Fibroblast of lung (primary cell): ENCODE measurements around the gene COPG1. TPM values are rescaled to one million over a fixed set of nuclear protein-coding genes. Genes with fewer than 3 reads are reported as not detected.
A peak's percentile ranks its signal among the peaks of the same experiment; 100 is the strongest.

Experiments used
- DNase-seq, 2 donors: peaks; one replicate each; pipeline versions ENCODE4 v3.0.0 to v3.0.0-alpha.2; 2010; ENCODE audit warnings: low read depth in 2 of 2
- H2AFZ ChIP-seq: 2 replicates; pipeline ENCODE4 v1.5.1; 2012; ENCODE audit warnings: low read length, control low read depth, inconsistent platforms
- H3K27ac ChIP-seq: 2 replicates; pipeline ENCODE4 v1.5.1; 2011; ENCODE audit warnings: low read length, control low read depth; ENCODE audit not compliant: insufficient read depth
- H3K27me3 ChIP-seq: 2 replicates; pipeline ENCODE4 v1.5.1; 2011; ENCODE audit warnings: mild to moderate bottlenecking, low read length; ENCODE audit not compliant: control insufficient read depth, insufficient read depth
- H3K36me3 ChIP-seq: 2 replicates; pipeline ENCODE4 v1.5.1; 2011; ENCODE audit warnings: low read length; ENCODE audit not compliant: control insufficient read depth, insufficient read depth
- H3K4me1 ChIP-seq: 2 replicates; pipeline ENCODE4 v1.5.1; 2011; ENCODE audit warnings: low read length; ENCODE audit not compliant: control insufficient read depth, insufficient read depth; ENCODE audit errors: extremely low read depth
- H3K4me2 ChIP-seq: 2 replicates; pipeline ENCODE4 v1.5.1; 2011; ENCODE audit warnings: low read length, control low read depth; ENCODE audit not compliant: insufficient read depth; ENCODE audit errors: extremely low read depth
- H3K4me3 ChIP-seq, 4 experiments: fragments of 200-600 bp in 1 of 4; sonication (generic) in 1 of 4; replicated peaks in 1 of 4; 2 replicates each; pipeline ENCODE4 v1.5.1; 2011 to 2016; ENCODE audit warnings: low read length in 4 of 4, low read depth in 3 of 4, mild to moderate bottlenecking in 3 of 4, control low read depth in 2 of 4, inconsistent platforms in 1 of 4, mixed read lengths in 1 of 4; ENCODE audit not compliant: insufficient read depth in 1 of 4; ENCODE audit errors: control extremely low read depth in 1 of 4
- H3K79me2 ChIP-seq: 2 replicates; pipeline ENCODE4 v1.5.1; 2012; ENCODE audit warnings: mild to moderate bottlenecking, low read length, inconsistent platforms; ENCODE audit not compliant: control insufficient read depth, insufficient read depth
- H3K9ac ChIP-seq: 2 replicates; pipeline ENCODE4 v1.5.1; 2011; ENCODE audit warnings: mild to moderate bottlenecking, low read length, control low read depth; ENCODE audit not compliant: insufficient read depth
- H3K9me3 ChIP-seq: 2 replicates; pipeline ENCODE4 v1.5.1; 2012; ENCODE audit warnings: low read depth, low read length; ENCODE audit not compliant: control insufficient read depth, insufficient read depth
- H4K20me1 ChIP-seq: 2 replicates; pipeline ENCODE4 v1.5.1; 2011; ENCODE audit warnings: low read length; ENCODE audit not compliant: control insufficient read depth, insufficient read depth; ENCODE audit errors: extremely low read depth
- EZH2 ChIP-seq: IDR thresholded peaks from 2 replicates; pipeline ENCODE4 v1.5.1; 2012; ENCODE audit warnings: low read length, control low read depth, mild to moderate bottlenecking; ENCODE audit errors: missing control alignments
- polyA minus RNA-seq: library from RNA; depleted of rRNA, polyadenylated mRNA; stranded (reverse); fragments of >200 nt; gene quantifications from 2 replicates; pipeline ENCODE4 v1.2.3, GENCODE V29; 2011; ENCODE audit warnings: low replicate concordance
- polyA plus RNA-seq, 2 donors: library from polyadenylated mRNA; depleted of rRNA in 1 of 2; stranded (reverse) in 1 of 2; unstranded in 1 of 2; fragments of >200 nt; gene quantifications; 2 replicates each; pipeline ENCODE4 v1.2.1, GENCODE V29; 2011 to 2012; ENCODE audit warnings: missing spikeins in 1 of 2
- total RNA-seq: library from RNA; depleted of rRNA; stranded (reverse); fragments of >200 nt; gene quantifications from 2 replicates; pipeline ENCODE4 v1.2.1, GENCODE V29; 2014
- TF ChIP-seq, protein P1 (sequence below), 2 donors: IDR thresholded peaks in 1 of 2; conservative IDR thresholded peaks in 1 of 2; 1 replicate in 1 of 2; 2 replicates in 1 of 2; pipeline ENCODE4 v1.5.1; 2011 to 2012; ENCODE audit warnings: low read length in 2 of 2, control low read depth in 1 of 2, inconsistent platforms in 1 of 2, low read depth in 1 of 2, mild to moderate bottlenecking in 1 of 2

The COPG1 gene, protein sequence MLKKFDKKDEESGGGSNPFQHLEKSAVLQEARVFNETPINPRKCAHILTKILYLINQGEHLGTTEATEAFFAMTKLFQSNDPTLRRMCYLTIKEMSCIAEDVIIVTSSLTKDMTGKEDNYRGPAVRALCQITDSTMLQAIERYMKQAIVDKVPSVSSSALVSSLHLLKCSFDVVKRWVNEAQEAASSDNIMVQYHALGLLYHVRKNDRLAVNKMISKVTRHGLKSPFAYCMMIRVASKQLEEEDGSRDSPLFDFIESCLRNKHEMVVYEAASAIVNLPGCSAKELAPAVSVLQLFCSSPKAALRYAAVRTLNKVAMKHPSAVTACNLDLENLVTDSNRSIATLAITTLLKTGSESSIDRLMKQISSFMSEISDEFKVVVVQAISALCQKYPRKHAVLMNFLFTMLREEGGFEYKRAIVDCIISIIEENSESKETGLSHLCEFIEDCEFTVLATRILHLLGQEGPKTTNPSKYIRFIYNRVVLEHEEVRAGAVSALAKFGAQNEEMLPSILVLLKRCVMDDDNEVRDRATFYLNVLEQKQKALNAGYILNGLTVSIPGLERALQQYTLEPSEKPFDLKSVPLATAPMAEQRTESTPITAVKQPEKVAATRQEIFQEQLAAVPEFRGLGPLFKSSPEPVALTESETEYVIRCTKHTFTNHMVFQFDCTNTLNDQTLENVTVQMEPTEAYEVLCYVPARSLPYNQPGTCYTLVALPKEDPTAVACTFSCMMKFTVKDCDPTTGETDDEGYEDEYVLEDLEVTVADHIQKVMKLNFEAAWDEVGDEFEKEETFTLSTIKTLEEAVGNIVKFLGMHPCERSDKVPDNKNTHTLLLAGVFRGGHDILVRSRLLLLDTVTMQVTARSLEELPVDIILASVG
- total RNA-seq (240 and 306 TPM in 2 replicates), polyA plus RNA-seq (237 and 257 TPM in 2 replicates), polyA minus RNA-seq (454 and 582 TPM in 2 replicates)
- 257 and 260 TPM in 2 replicates for polyA plus RNA-seq (2012)

DNA sequence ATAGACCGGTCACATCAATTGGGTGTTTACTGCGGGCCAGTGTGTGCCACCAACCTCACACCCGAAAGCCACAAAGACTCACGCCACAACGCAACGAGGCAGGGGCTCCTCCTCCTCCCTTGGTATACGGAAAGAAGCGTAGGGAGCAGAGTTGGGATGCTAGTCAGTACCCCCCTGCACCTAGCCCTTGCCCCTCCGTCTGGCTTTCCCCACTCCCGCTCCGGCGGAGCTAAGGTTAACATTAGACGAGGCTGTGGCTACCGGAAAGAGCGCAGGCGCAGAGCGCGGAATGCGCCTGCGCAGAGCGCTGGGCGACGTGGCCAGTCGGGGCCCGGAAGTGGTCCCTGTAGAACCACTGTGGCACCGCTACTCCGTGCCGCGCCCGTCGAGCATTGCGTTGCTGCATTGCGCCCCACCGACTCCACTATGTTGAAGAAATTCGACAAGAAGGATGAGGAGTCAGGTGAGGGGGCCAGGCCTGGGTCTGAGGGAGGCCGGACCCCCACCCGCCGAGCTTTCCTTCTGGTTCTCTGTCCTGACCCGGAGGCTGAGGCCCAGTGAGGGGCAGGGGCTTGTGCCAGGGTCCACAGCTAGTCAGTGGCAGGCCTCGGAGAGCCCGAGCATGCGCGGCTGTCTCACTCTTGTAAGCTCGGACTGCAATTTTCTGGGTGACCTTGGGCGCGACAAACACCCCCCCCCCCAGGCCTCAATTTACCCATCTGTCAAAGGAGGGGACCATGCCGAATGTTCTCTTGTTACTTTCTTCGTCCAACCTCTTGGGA lies at the start of gene COPG1:
Gene COPG1 (plus strand): TSS at position 323 of the 782 bp plus-strand sequence. CDS start 104 bp downstream, at position 427.
- peak within 1 kb of the TSS; percentile 100 for H3K4me2 ChIP-seq
- H3K27ac ChIP-seq = peak within 1 kb of the TSS; percentile 97
- H4K20me1 ChIP-seq = no peaks in the 10 kb centered on the region
- no peak for TF ChIP-seq EZH2
- H3K9me3 ChIP-seq = no peaks in the 10 kb centered on the region
- peak within 1 kb of the TSS; percentile 97 for H2AFZ ChIP-seq
- peak within 1 kb of the TSS; percentile 98 for H3K9ac ChIP-seq
- H3K4me1 ChIP-seq = peaks cover 19% of the 10 kb centered on the region
- peak within 1 kb of the TSS; percentile 71 to 99 (median 84) for H3K4me3 ChIP-seq
- no peaks in the 10 kb centered on the region for H3K27me3 ChIP-seq
- peaks cover 11% of the 10 kb centered on the region for H3K36me3 ChIP-seq
- DNase-seq = peak; percentile 76 to 88
- peaks cover 44% of the 10 kb centered on the region for H3K79me2 ChIP-seq

DNA sequence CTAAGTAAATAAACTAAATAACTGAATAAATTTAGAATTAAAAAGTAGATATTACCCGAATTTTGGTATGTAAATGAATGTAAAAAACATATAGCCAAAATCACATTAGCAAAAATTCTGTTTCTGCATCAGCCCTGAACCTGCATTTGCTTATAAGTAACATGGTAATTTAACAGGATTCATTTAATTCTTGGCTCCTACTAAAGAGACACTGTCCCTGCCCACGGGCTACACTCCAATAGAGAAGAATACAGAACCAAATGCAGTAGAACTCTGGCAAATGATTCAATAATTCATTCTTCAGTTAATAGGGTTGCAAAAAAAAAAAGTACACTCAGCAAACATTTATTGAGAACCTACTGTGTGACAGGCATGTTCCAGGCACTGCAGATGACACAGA lies 44.9 kb upstream of the COPG1 start:
- TF ChIP-seq, protein P1, sequence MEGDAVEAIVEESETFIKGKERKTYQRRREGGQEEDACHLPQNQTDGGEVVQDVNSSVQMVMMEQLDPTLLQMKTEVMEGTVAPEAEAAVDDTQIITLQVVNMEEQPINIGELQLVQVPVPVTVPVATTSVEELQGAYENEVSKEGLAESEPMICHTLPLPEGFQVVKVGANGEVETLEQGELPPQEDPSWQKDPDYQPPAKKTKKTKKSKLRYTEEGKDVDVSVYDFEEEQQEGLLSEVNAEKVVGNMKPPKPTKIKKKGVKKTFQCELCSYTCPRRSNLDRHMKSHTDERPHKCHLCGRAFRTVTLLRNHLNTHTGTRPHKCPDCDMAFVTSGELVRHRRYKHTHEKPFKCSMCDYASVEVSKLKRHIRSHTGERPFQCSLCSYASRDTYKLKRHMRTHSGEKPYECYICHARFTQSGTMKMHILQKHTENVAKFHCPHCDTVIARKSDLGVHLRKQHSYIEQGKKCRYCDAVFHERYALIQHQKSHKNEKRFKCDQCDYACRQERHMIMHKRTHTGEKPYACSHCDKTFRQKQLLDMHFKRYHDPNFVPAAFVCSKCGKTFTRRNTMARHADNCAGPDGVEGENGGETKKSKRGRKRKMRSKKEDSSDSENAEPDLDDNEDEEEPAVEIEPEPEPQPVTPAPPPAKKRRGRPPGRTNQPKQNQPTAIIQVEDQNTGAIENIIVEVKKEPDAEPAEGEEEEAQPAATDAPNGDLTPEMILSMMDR (conservative IDR thresholded peaks at IDR 0.05 in 1 of 2, IDR thresholded peaks at IDR 0.05 in 1 of 2; ENCODE audit: low read depth in 1 of 2, low read length in 2 of 2) = no peak
- no peak for TF ChIP-seq EZH2
- H3K4me2 ChIP-seq = no peak overlapping the region
- H3K9ac ChIP-seq = no peak overlapping the region
- no peaks in the 10 kb centered on the region for H3K27me3 ChIP-seq
- no peak overlapping the region for H2AFZ ChIP-seq
- H3K9me3 ChIP-seq = no peaks in the 10 kb centered on the region
- no peaks in the 10 kb centered on the region for H3K4me1 ChIP-seq
- no peaks in the 10 kb centered on the region for H3K36me3 ChIP-seq
- DNase-seq = no peak
- no peaks in the 10 kb centered on the region for H4K20me1 ChIP-seq
- H3K4me3 ChIP-seq = no peak overlapping the region
- no peaks in the 10 kb centered on the region for H3K79me2 ChIP-seq
- no peak overlapping the region for H3K27ac ChIP-seq

DNA sequence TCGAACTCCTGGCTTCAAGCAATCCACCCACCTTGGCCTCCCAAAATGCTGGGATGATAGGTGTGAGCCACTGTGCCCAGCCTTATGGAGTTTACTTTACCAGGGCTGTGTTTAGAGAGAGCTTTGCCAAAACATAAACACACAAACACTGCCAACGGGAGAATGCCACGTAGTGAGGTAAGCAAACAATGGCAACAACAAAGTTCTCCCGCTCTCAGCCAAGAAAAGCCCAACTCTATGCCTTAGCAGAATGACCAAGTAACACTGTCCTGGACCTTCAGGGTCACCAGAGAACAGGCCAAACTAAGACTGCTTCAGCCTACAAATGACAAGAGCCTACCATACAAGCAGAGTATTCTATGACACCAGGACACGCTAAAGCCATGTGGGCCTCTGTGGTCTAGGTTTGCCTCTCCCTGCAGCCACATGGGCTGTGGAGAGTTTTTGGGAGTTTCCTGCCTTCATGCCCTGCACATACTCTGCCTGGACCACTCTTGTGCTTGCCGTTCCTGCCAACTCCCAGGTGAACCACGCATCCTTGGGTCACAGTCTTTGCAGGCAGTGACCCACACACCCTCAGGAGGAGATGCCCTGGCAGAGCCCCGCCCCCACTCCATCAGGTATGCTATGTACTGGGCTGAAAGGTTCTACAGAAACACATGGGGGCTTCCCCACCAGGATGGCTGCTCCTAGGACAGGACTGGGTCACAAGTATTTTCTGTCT lies 44.1 kb upstream of the COPG1 start:
- Histone ChIP-seq H2AFZ (no peak overlapping the region), H3K4me1 (no peaks in the 10 kb centered on the region), H3K36me3 (no peaks in the 10 kb centered on the region), H4K20me1 (no peaks in the 10 kb centered on the region), H3K27me3 (no peaks in the 10 kb centered on the region), H3K4me3 (no peak overlapping the region), H3K27ac (no peak overlapping the region), H3K4me2 (no peak overlapping the region), H3K9ac (no peak overlapping the region), H3K79me2 (no peaks in the 10 kb centered on the region), H3K9me3 (no peaks in the 10 kb centered on the region)
- no peak for DNase-seq
- TF ChIP-seq, protein P1 (conservative IDR thresholded peaks at IDR 0.05 in 1 of 2, IDR thresholded peaks at IDR 0.05 in 1 of 2; ENCODE audit: low read depth in 1 of 2, low read length in 2 of 2) = no peak
- TF ChIP-seq EZH2 = no peak
